Osteoblast (primary cell): ENCODE data around the gene DNAAF5. TPM values are rescaled to one million over a fixed set of nuclear protein-coding genes. Genes with fewer than 3 reads are reported as not detected.

Experiments used
- DNase-seq: peaks from one replicate; pipeline ENCODE4 v3.0.0; 2011; ENCODE audit warnings: low spot score, mixed read lengths; ENCODE audit not compliant: insufficient read length; ENCODE audit errors: missing footprints
- H2AFZ ChIP-seq: 2 replicates; pipeline ENCODE4 v1.6.0; 2011; ENCODE audit warnings: mild to moderate bottlenecking, low read length
- H3K27ac ChIP-seq: 2 replicates; pipeline ENCODE4 v1.5.1; 2011; ENCODE audit warnings: mild to moderate bottlenecking, low read depth, low read length, moderate library complexity
- H3K27me3 ChIP-seq: 2 replicates; pipeline ENCODE4 v1.6.0; 2012; ENCODE audit warnings: mild to moderate bottlenecking, control low read depth, inconsistent platforms, low read length, moderate library complexity; ENCODE audit not compliant: insufficient read depth
- H3K36me3 ChIP-seq: 2 replicates; pipeline ENCODE4 v1.5.1; 2011; ENCODE audit warnings: mild to moderate bottlenecking, low read length, control low read depth, moderate library complexity; ENCODE audit not compliant: insufficient read depth
- H3K4me1 ChIP-seq: 2 replicates; pipeline ENCODE4 v1.5.1; 2011; ENCODE audit warnings: mild to moderate bottlenecking, low read length, control low read depth, moderate library complexity; ENCODE audit not compliant: insufficient read depth
- H3K4me2 ChIP-seq: 2 replicates; pipeline ENCODE4 v1.6.0; 2011; ENCODE audit warnings: mild to moderate bottlenecking, low read length; ENCODE audit not compliant: insufficient read depth
- H3K4me3 ChIP-seq: fragments of 200-600 bp; sonication (generic); 3 replicates; pipeline ENCODE4 v1.5.1; 2012; ENCODE audit warnings: mild to moderate bottlenecking, low read length, inconsistent platforms; ENCODE audit not compliant: insufficient read depth
- H3K79me2 ChIP-seq: 2 replicates; pipeline ENCODE4 v1.6.0; 2012; ENCODE audit warnings: mild to moderate bottlenecking, low read length, control low read depth, inconsistent platforms; ENCODE audit not compliant: insufficient read depth
- H3K9me3 ChIP-seq: 2 replicates; pipeline ENCODE4 v1.5.1; 2011; ENCODE audit warnings: low read depth, low read length, control low read depth
- H4K20me1 ChIP-seq: 2 replicates; pipeline ENCODE4 v1.6.0; 2012; ENCODE audit warnings: mild to moderate bottlenecking, low read length, control low read depth; ENCODE audit not compliant: insufficient read depth
- CTCF ChIP-seq: IDR thresholded peaks from 2 replicates; pipeline ENCODE4 v1.5.1; 2011; ENCODE audit warnings: mild to moderate bottlenecking, low read depth, low read length, moderate library complexity; ENCODE audit errors: extremely low read depth
- total RNA-seq: library from RNA; depleted of rRNA; stranded (reverse); fragments of >200 nt; gene quantifications from 2 replicates; pipeline ENCODE4 v1.2.3, GENCODE V29; 2012

DNAAF5 gene
- total RNA-seq, 1 donor, result 22.4 TPM

DNA sequence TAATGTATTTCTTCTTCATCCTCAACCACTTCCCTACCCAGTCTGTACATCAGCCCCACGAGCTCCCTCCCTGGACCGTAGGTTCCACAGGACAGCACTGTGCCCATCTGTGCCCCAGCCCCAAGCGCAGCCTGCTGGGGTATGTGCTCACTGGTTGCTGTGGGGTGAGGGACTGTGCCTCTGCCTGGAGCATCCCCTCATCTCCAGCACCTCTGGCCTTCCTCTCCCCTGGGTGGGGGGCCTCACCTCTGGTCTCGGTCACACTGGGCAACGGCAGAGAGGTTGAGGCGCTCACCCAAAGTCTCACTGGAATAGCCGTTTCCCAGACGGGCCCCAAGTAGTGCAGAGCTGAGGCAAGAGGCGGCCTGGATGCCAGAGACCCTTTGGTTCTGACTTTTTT lies 2.1 kb downstream of the DNAAF5 start:
- H3K4me3 ChIP-seq, result no peak overlapping the region
- peak overlapping the region; percentile 82 for H3K4me2 ChIP-seq
- H3K27ac ChIP-seq, result no peak overlapping the region
- peaks cover 21% of the 10 kb centered on the region for H3K4me1 ChIP-seq
- H4K20me1 ChIP-seq, result peaks cover 22% of the 10 kb centered on the region
- H3K36me3 ChIP-seq, result peaks cover 22% of the 10 kb centered on the region
- H3K27me3 ChIP-seq, result no peaks in the 10 kb centered on the region
- no peak for TF ChIP-seq CTCF
- H3K79me2 ChIP-seq, result peaks cover 43% of the 10 kb centered on the region
- DNase-seq, result no peak
- no peak overlapping the region for H2AFZ ChIP-seq
- H3K9me3 ChIP-seq, result no peaks in the 10 kb centered on the region

DNA sequence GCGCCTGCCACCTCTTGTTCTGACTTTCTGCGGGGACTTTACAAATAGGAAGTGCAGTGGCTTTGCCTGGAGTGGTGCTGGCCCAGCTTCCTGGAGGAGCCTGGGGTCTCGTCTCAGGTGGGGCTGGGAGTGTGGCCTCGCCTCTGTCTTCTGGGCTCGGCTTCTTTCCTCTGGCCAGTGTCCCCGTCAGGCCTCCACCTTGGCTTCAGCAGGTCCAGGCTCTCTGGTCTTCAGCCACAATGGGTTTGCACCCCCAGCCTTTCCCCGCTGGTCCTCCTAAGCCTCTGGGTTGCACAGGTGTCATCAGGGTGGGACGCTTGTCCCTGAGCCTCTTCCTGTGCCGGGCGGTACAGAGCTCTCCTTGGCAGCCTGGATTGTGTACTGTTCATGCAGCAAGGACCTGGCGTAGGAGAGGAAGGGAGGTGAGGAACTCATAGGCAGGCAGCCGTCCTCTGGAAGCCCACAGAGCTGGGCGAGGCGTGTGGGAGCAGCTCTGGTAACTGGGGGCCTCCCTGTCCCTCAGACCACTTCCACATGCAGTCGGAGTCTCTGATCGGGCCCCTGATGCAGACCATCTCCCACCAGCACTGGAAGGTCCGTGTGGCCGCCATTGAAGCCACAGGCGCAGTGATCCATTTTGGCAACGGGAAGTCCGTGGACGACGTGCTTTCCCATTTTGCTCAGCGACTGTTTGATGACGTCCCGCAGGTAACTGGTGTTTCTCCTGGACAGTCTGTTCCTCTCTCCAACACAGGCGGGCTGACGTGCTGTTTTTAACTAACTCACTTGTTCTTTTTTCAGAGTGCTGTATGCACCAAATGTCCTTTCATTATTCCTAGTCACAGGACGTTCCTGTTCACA lies 2.9 kb downstream of the DNAAF5 start:
- H3K27ac ChIP-seq, result no peak overlapping the region
- no peak overlapping the region for H3K4me2 ChIP-seq
- peaks cover 3% of the 10 kb centered on the region for H3K9me3 ChIP-seq
- peaks cover 25% of the 10 kb centered on the region for H4K20me1 ChIP-seq
- TF ChIP-seq CTCF, result no peak
- no peak overlapping the region for H2AFZ ChIP-seq
- H3K4me1 ChIP-seq, result peaks cover 21% of the 10 kb centered on the region
- no peak for DNase-seq
- no peak overlapping the region for H3K4me3 ChIP-seq
- peaks cover 51% of the 10 kb centered on the region for H3K79me2 ChIP-seq
- H3K36me3 ChIP-seq, result peaks cover 22% of the 10 kb centered on the region
- H3K27me3 ChIP-seq, result no peaks in the 10 kb centered on the region

- Histone ChIP-seq H2AFZ (no peak overlapping the region), H3K4me2 (no peak overlapping the region), H3K4me1 (peaks cover 14% of the 10 kb centered on the region), H3K4me3 (no peak overlapping the region), H4K20me1 (peaks cover 32% of the 10 kb centered on the region), H3K79me2 (peaks cover 65% of the 10 kb centered on the region), H3K9me3 (peaks cover 7% of the 10 kb centered on the region), H3K27me3 (no peaks in the 10 kb centered on the region), H3K36me3 (peaks cover 22% of the 10 kb centered on the region), H3K27ac (no peak overlapping the region)
- no peak for TF ChIP-seq CTCF
- DNase-seq, result peak; percentile 93
These were observed 4.3 kb downstream of the DNAAF5 start for GRCh38 chr7:730501-731439.
